SK-N-SH treated with all-trans-retinoic acid at 6 μM for 48 hours (cell line): ENCODE data around the gene NBEAL1.

ENCODE experiments used
- ATAC-seq: fragments of 200-7000 bp; cut with Tn5 transposase; 3 replicates; pipeline ENCODE4 v1.9.1; 2020; ENCODE audit warnings: mild to moderate bottlenecking, moderate library complexity
- ARNTL ChIP-seq: fragments of 450-650 bp; formaldehyde crosslinking; IDR thresholded peaks from 2 replicates; pipeline ENCODE4 v1.5.0; 2020; ENCODE audit warnings: low read depth, mild to moderate bottlenecking, moderate library complexity, borderline replicate concordance
- BACH2 ChIP-seq: fragments of 250-450 bp; sonication (Bioruptor Pico); IDR thresholded peaks from 2 replicates; pipeline ENCODE4 v1.9.0; 2021; ENCODE audit warnings: mild to moderate bottlenecking, borderline replicate concordance
- CSDC2 ChIP-seq: fragments of 250-450 bp; sonication (Bioruptor Pico); IDR thresholded peaks from 2 replicates; pipeline ENCODE4 v1.5.0; 2020; ENCODE audit warnings: mild to moderate bottlenecking, moderate library complexity
- GLIS3 ChIP-seq: fragments of 250-450 bp; sonication (Bioruptor Pico); IDR thresholded peaks from 2 replicates; pipeline ENCODE4 v1.5.0; 2020; ENCODE audit warnings: mild to moderate bottlenecking, moderate library complexity
- ISL1 ChIP-seq: fragments of 250-450 bp; sonication (Bioruptor Pico); IDR thresholded peaks from 2 replicates; pipeline ENCODE4 v2.1.2; 2022; ENCODE audit warnings: mild to moderate bottlenecking, moderate library complexity
- OSR1 ChIP-seq: fragments of 250-450 bp; sonication (Bioruptor Pico); IDR thresholded peaks from 2 replicates; pipeline ENCODE4 v1.8.0; 2022; ENCODE audit warnings: moderate library complexity, mild to moderate bottlenecking, inconsistent platforms
- PPARA ChIP-seq: fragments of 250-450 bp; sonication (Bioruptor Pico); IDR thresholded peaks from 2 replicates; pipeline ENCODE4 v1.5.0; 2020; ENCODE audit warnings: mild to moderate bottlenecking, borderline replicate concordance
- SNAI2 ChIP-seq: fragments of 250-450 bp; sonication (Bioruptor Pico); IDR thresholded peaks from 2 replicates; pipeline ENCODE4 v1.5.0; 2020; ENCODE audit warnings: mild to moderate bottlenecking, moderate library complexity
- TCF4 ChIP-seq: fragments of 250-450 bp; sonication (Bioruptor Pico); IDR thresholded peaks from 2 replicates; pipeline ENCODE4 v1.8.0; 2021; ENCODE audit warnings: mild to moderate bottlenecking, moderate library complexity, borderline replicate concordance
- TOX ChIP-seq: fragments of 250-450 bp; sonication (Bioruptor Pico); IDR thresholded peaks from 2 replicates; pipeline ENCODE4 v1.8.0; 2021; ENCODE audit warnings: mild to moderate bottlenecking, moderate library complexity, borderline replicate concordance
- TSHZ2 ChIP-seq: fragments of 250-450 bp; sonication (Bioruptor Pico); IDR thresholded peaks from 2 replicates; pipeline ENCODE4 v1.5.0; 2020; ENCODE audit warnings: mild to moderate bottlenecking, moderate library complexity
- ZC3H10 ChIP-seq: fragments of 250-450 bp; sonication (Bioruptor Pico); IDR thresholded peaks from 2 replicates; pipeline ENCODE4 v1.5.1; 2021; ENCODE audit warnings: mild to moderate bottlenecking, moderate library complexity
- ZFP3 ChIP-seq: fragments of 250-450 bp; sonication (Bioruptor Pico); IDR thresholded peaks from 2 replicates; pipeline ENCODE4 v1.5.0; 2020; ENCODE audit warnings: mild to moderate bottlenecking, moderate library complexity
- ZFP30 ChIP-seq: fragments of 450-650 bp; formaldehyde crosslinking; IDR thresholded peaks from 2 replicates; pipeline ENCODE4 v1.5.0; 2022; ENCODE audit warnings: mild to moderate bottlenecking, moderate library complexity
- ZNF565 ChIP-seq: fragments of 450-650 bp; formaldehyde crosslinking; conservative IDR thresholded peaks from 2 replicates; pipeline ENCODE4 v1.5.0; 2020; ENCODE audit warnings: low read depth, mild to moderate bottlenecking, moderate library complexity
- ZNF70 ChIP-seq: fragments of 450-650 bp; formaldehyde crosslinking; IDR thresholded peaks from 2 replicates; pipeline ENCODE4 v1.5.0; 2020; ENCODE audit warnings: mild to moderate bottlenecking, moderate library complexity
- ZNF8 ChIP-seq: fragments of 450-650 bp; formaldehyde crosslinking; IDR thresholded peaks from 2 replicates; pipeline ENCODE4 v1.5.0; 2020; ENCODE audit warnings: mild to moderate bottlenecking, moderate library complexity
- TF ChIP-seq, protein P1 (sequence below): fragments of 250-450 bp; sonication (Bioruptor Pico); IDR thresholded peaks from 2 replicates; pipeline ENCODE4 v1.5.1; 2020; ENCODE audit warnings: low read depth, mild to moderate bottlenecking, moderate library complexity
- TF ChIP-seq, protein P2 (sequence below): fragments of 250-450 bp; sonication (Bioruptor Pico); IDR thresholded peaks from 2 replicates; pipeline ENCODE4 v1.5.1; 2021; ENCODE audit warnings: mild to moderate bottlenecking, moderate library complexity
- TF ChIP-seq, protein P3 (sequence below): fragments of 250-450 bp; sonication (Bioruptor Pico); IDR thresholded peaks from 2 replicates; pipeline ENCODE4 v1.8.0; 2020; ENCODE audit warnings: mild to moderate bottlenecking, moderate library complexity, borderline replicate concordance
- TF ChIP-seq, protein P4 (sequence below): fragments of 250-450 bp; sonication (Bioruptor Pico); IDR thresholded peaks from 2 replicates; pipeline ENCODE4 v1.8.0; 2021; ENCODE audit warnings: low read depth, mild to moderate bottlenecking, moderate library complexity, borderline replicate concordance

NBEAL1 gene

DNA sequence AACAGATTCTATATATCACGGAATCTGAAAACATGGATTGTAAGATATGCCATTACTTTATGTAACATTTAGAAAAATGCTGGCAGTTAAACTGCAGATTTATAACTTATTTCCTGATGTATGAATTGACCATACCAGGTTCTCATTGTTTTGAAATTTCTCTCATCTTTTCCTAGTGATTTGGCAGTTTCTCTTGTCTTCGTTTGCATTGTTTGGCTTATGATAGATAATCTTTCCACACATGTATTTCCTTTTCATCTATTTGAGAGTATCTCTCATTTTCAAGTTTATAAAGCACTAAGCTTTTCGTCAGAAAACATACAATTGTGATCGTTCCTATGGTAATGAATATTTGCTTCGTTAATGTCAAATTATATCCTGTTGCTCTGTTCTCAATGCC, 16.3 kb downstream of the NBEAL1 start:
- TF ChIP-seq TOX (CRISPR knock-in tag) (no peak), SNAI2 (CRISPR knock-in tag) (no peak), OSR1 (CRISPR knock-in tag) (no peak), GLIS3 (no peak), ZC3H10 (no peak), ARNTL (no peak), BACH2 (CRISPR knock-in tag) (no peak), ZNF8 (CRISPR knock-in tag) (no peak)
- TF ChIP-seq, protein P1, sequence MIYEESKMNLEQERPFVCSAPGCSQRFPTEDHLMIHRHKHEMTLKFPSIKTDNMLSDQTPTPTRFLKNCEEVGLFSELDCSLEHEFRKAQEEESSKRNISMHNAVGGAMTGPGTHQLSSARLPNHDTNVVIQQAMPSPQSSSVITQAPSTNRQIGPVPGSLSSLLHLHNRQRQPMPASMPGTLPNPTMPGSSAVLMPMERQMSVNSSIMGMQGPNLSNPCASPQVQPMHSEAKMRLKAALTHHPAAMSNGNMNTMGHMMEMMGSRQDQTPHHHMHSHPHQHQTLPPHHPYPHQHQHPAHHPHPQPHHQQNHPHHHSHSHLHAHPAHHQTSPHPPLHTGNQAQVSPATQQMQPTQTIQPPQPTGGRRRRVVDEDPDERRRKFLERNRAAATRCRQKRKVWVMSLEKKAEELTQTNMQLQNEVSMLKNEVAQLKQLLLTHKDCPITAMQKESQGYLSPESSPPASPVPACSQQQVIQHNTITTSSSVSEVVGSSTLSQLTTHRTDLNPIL (CRISPR knock-in tag): no peak
- TF ChIP-seq, all 23 proteins: peak for 0
- ATAC-seq: no peak

DNA sequence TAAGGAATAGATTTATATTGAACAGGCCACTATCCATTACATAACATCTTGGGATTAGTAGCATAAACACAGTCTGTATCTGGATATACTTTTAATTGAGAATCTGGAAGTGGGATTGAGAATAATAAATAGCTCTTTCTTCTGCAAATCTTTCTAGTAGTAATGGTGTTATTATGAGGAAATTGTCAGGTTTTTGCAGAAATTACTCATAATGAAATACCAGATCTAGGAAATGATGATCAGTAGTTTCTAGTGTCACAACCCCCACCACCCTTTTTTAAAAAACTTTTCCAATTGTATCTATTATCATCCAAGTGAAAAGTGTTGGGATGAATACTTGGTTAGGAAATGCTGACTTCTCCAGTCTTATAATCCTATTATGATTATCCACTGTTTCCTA, 18.7 kb downstream of the NBEAL1 start:
- no peak for ATAC-seq
- TF ChIP-seq ZNF70 (CRISPR knock-in tag) (no peak), SNAI2 (CRISPR knock-in tag) (no peak), TCF4 (no peak), GLIS3 (no peak), ZNF8 (CRISPR knock-in tag) (no peak), ZNF565 (CRISPR knock-in tag) (no peak), TOX (CRISPR knock-in tag) (no peak)
- TF ChIP-seq, protein P2, sequence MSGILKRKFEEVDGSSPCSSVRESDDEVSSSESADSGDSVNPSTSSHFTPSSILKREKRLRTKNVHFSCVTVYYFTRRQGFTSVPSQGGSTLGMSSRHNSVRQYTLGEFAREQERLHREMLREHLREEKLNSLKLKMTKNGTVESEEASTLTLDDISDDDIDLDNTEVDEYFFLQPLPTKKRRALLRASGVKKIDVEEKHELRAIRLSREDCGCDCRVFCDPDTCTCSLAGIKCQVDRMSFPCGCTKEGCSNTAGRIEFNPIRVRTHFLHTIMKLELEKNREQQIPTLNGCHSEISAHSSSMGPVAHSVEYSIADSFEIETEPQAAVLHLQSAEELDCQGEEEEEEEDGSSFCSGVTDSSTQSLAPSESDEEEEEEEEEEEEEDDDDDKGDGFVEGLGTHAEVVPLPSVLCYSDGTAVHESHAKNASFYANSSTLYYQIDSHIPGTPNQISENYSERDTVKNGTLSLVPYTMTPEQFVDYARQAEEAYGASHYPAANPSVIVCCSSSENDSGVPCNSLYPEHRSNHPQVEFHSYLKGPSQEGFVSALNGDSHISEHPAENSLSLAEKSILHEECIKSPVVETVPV (CRISPR knock-in tag): no peak
- TF ChIP-seq, protein P1 (CRISPR knock-in tag): no peak
- TF ChIP-seq, protein P3, sequence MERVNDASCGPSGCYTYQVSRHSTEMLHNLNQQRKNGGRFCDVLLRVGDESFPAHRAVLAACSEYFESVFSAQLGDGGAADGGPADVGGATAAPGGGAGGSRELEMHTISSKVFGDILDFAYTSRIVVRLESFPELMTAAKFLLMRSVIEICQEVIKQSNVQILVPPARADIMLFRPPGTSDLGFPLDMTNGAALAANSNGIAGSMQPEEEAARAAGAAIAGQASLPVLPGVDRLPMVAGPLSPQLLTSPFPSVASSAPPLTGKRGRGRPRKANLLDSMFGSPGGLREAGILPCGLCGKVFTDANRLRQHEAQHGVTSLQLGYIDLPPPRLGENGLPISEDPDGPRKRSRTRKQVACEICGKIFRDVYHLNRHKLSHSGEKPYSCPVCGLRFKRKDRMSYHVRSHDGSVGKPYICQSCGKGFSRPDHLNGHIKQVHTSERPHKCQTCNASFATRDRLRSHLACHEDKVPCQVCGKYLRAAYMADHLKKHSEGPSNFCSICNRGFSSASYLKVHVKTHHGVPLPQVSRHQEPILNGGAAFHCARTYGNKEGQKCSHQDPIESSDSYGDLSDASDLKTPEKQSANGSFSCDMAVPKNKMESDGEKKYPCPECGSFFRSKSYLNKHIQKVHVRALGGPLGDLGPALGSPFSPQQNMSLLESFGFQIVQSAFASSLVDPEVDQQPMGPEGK (CRISPR knock-in tag): no peak

- ATAC-seq: no peak
- no peak for TF ChIP-seq ZFP3
- no peak for TF ChIP-seq TSHZ2
- TF ChIP-seq, protein P3 (CRISPR knock-in tag): no peak
- TF ChIP-seq ZNF8 (CRISPR knock-in tag): no peak
- TF ChIP-seq ISL1 (CRISPR knock-in tag): no peak
- TF ChIP-seq BACH2 (CRISPR knock-in tag): no peak
- TF ChIP-seq, protein P4, sequence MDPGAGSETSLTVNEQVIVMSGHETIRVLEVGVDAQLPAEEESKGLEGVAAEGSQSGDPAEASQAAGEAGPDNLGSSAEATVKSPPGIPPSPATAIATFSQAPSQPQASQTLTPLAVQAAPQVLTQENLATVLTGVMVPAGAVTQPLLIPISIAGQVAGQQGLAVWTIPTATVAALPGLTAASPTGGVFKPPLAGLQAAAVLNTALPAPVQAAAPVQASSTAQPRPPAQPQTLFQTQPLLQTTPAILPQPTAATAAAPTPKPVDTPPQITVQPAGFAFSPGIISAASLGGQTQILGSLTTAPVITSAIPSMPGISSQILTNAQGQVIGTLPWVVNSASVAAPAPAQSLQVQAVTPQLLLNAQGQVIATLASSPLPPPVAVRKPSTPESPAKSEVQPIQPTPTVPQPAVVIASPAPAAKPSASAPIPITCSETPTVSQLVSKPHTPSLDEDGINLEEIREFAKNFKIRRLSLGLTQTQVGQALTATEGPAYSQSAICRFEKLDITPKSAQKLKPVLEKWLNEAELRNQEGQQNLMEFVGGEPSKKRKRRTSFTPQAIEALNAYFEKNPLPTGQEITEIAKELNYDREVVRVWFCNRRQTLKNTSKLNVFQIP: no peak
- no peak for TF ChIP-seq ZFP30
- no peak for TF ChIP-seq PPARA
- TF ChIP-seq CSDC2: no peak
- no peak for TF ChIP-seq TCF4
- no peak for TF ChIP-seq ZNF565 (CRISPR knock-in tag)
- TF ChIP-seq GLIS3: no peak
- no peak for TF ChIP-seq SNAI2 (CRISPR knock-in tag)
- TF ChIP-seq, protein P1 (CRISPR knock-in tag): no peak
- TF ChIP-seq, protein P2 (CRISPR knock-in tag): no peak
Measured at GRCh38 chr2:203035879-203036470, 21.3 kb downstream of the NBEAL1 start.
